Keratinocyte (primary cell): ENCODE data around the gene EXD3. TPM values are rescaled to one million over a fixed set of nuclear protein-coding genes. Genes with fewer than 3 reads are reported as not detected.

Experiments
- DNase-seq: peaks from one replicate; pipeline ENCODE4 v3.0.0-alpha.2; 2011; ENCODE audit warnings: low read depth, missing footprints, low spot score
- FAIRE-seq: peaks from 2 replicates; lab custom pipeline; 2011; peaks lifted over from hg19 to GRCh38; lab: Jason Lieb, UNC
- H2AFZ ChIP-seq: 2 replicates; pipeline ENCODE4 v1.6.0; 2012; ENCODE audit warnings: low read length, control low read depth, inconsistent platforms; ENCODE audit not compliant: control insufficient read depth
- H3K27ac ChIP-seq: 2 replicates; pipeline ENCODE4 v1.5.1; 2011; ENCODE audit warnings: low read length; ENCODE audit not compliant: control insufficient read depth, insufficient read depth
- H3K27me3 ChIP-seq: 3 replicates; pipeline ENCODE4 v1.6.0; 2011; ENCODE audit warnings: low read length; ENCODE audit not compliant: control insufficient read depth, insufficient read depth; ENCODE audit errors: extremely low read depth
- H3K36me3 ChIP-seq, 2 experiments: 2 replicates in 1 of 2; 3 replicates in 1 of 2; pipeline ENCODE4 v1.5.1; 2011; ENCODE audit warnings: low read length in 2 of 2, mild to moderate bottlenecking in 1 of 2; ENCODE audit not compliant: control insufficient read depth in 2 of 2, insufficient read depth in 2 of 2; ENCODE audit errors: extremely low read depth in 1 of 2
- H3K4me1 ChIP-seq: 3 replicates; pipeline ENCODE4 v1.5.1; 2011; ENCODE audit warnings: low read length; ENCODE audit not compliant: control insufficient read depth, insufficient read depth; ENCODE audit errors: extremely low read depth
- H3K4me2 ChIP-seq: 3 replicates; pipeline ENCODE4 v1.6.0; 2011; ENCODE audit warnings: low read depth, low read length; ENCODE audit not compliant: control insufficient read depth, insufficient read depth; ENCODE audit errors: extremely low read depth
- H3K4me3 ChIP-seq, 3 experiments: fragments of 200-600 bp in 1 of 3; sonication (generic) in 1 of 3; 2 replicates in 2 of 3; 3 replicates in 1 of 3; pipeline ENCODE4 v1.5.1; 2011 to 2016; ENCODE audit warnings: low read length in 3 of 3, mild to moderate bottlenecking in 3 of 3, control low read depth in 2 of 3, inconsistent platforms in 1 of 3, low read depth in 1 of 3, mixed read lengths in 1 of 3, mixed run types in 1 of 3, moderate library complexity in 1 of 3; ENCODE audit not compliant: control insufficient read depth in 2 of 3, insufficient read depth in 2 of 3; ENCODE audit errors: extremely low read depth in 1 of 3
- H3K79me2 ChIP-seq: 2 replicates; pipeline ENCODE4 v1.6.0; 2012; ENCODE audit warnings: low read length; ENCODE audit not compliant: control insufficient read depth, insufficient read depth
- H3K9ac ChIP-seq: 3 replicates; pipeline ENCODE4 v1.6.0; 2011; ENCODE audit warnings: low read length; ENCODE audit not compliant: control insufficient read depth, insufficient read depth; ENCODE audit errors: extremely low read depth
- H3K9me1 ChIP-seq: 3 replicates; pipeline ENCODE4 v1.6.0; 2011; ENCODE audit warnings: low read length; ENCODE audit not compliant: control insufficient read depth, insufficient read depth; ENCODE audit errors: extremely low read depth
- H3K9me3 ChIP-seq: 2 replicates; pipeline ENCODE4 v1.5.1; 2012; ENCODE audit warnings: low read depth, low read length; ENCODE audit not compliant: control insufficient read depth
- H4K20me1 ChIP-seq: 3 replicates; pipeline ENCODE4 v1.6.0; 2011; ENCODE audit warnings: low read length; ENCODE audit not compliant: control insufficient read depth, insufficient read depth; ENCODE audit errors: extremely low read depth
- CTCF ChIP-seq, 3 experiments: IDR thresholded peaks in 1 of 3; conservative IDR thresholded peaks in 1 of 3; optimal IDR thresholded peaks in 1 of 3; 2 replicates in 2 of 3; 3 replicates in 1 of 3; pipeline versions ENCODE3 to v1.5.1; 2011; ENCODE audit warnings: low read length in 3 of 3, mild to moderate bottlenecking in 3 of 3, moderate library complexity in 2 of 3, control low read depth in 1 of 3, inconsistent platforms in 1 of 3; ENCODE audit not compliant: insufficient read depth in 2 of 3; ENCODE audit errors: extremely low read depth in 1 of 3
- EZH2 ChIP-seq: IDR thresholded peaks from one replicate; pipeline ENCODE4 v1.6.1; 2012; ENCODE audit warnings: inconsistent platforms, mild to moderate bottlenecking, low read length, moderate library complexity
- dilution Hi-C: fragments of 300-500 bp; cut with MboI; formaldehyde crosslinking; loops from one replicate; pipeline ENCODE4 v1.7.0; 2020; ENCODE audit warnings: low sequenced_read_pairs; ENCODE audit not compliant: extremely low pct_ligation_motif_present
- polyA plus RNA-seq, 5 experiments: library from polyadenylated mRNA; depleted of rRNA in 3 of 5; stranded (reverse) in 3 of 5; stranded (forward) in 1 of 5; unstranded in 1 of 5; fragments of >200 nt; gene quantifications; 1 replicate in 1 of 5; 2 replicates in 3 of 5; 3 replicates in 1 of 5; pipeline versions ENCODE4 v1.2.1 to v1.2.3, GENCODE V29; 2011 to 2012; ENCODE audit warnings: missing spikeins in 2 of 5, low read depth in 1 of 5, low replicate concordance in 1 of 5

The EXD3 gene
- polyA plus RNA-seq, 1 donor (not counting 4 experiments of a cell fraction or from before 2014, with no cell fraction given): 1.5 TPM

GRCh38 chr9:137266162-137266527 is 156.8 kb downstream of the EXD3 start:
- FAIRE-seq: no peak
- H3K36me3 ChIP-seq: peaks cover 32 to 34% of the 10 kb centered on the region in 2 experiments
- no peak for DNase-seq

GRCh38 chr9:137265496-137266161 is 157.3 kb downstream of the EXD3 start:
- Histone ChIP-seq H3K4me1 (no peaks in the 10 kb centered on the region), H3K36me3 (peaks cover 26 to 34% of the 10 kb centered on the region in 2 experiments), H3K4me3 (no peak overlapping the region), H3K9me3 (no peaks in the 10 kb centered on the region), H3K79me2 (peaks cover 4% of the 10 kb centered on the region), H3K27ac (no peak overlapping the region), H3K4me2 (no peak overlapping the region), H3K9me1 (no peaks in the 10 kb centered on the region), H3K9ac (no peak overlapping the region), H4K20me1 (peaks cover 6% of the 10 kb centered on the region), H3K27me3 (no peaks in the 10 kb centered on the region), H2AFZ (no peak overlapping the region)
- FAIRE-seq (no peak), DNase-seq (no peak)
- TF ChIP-seq EZH2: no peak
- TF ChIP-seq CTCF (optimal IDR thresholded peaks at IDR 0.05 in 1 of 3, IDR thresholded peaks at IDR 0.05 in 1 of 3, conservative IDR thresholded peaks at IDR 0.05 in 1 of 3; ENCODE audit: extremely low read depth in 1 of 3, insufficient read depth in 2 of 3, low read length in 3 of 3): no peak
- dilution Hi-C loops: no loop called here

More at GRCh38 chr9:137266162-137266527, 156.8 kb downstream of the EXD3 start:
- Histone ChIP-seq H3K4me1 (no peaks in the 10 kb centered on the region), H3K4me3 (no peak overlapping the region), H3K9me3 (no peaks in the 10 kb centered on the region), H3K4me2 (no peak overlapping the region), H2AFZ (no peak overlapping the region), H3K79me2 (peaks cover 4% of the 10 kb centered on the region), H3K27ac (no peak overlapping the region), H3K9ac (no peak overlapping the region), H3K9me1 (no peaks in the 10 kb centered on the region), H3K27me3 (no peaks in the 10 kb centered on the region), H4K20me1 (peaks cover 6% of the 10 kb centered on the region)
- dilution Hi-C loops: no loop called here
- no peak for TF ChIP-seq EZH2
- TF ChIP-seq CTCF (optimal IDR thresholded peaks at IDR 0.05 in 1 of 3, IDR thresholded peaks at IDR 0.05 in 1 of 3, conservative IDR thresholded peaks at IDR 0.05 in 1 of 3; ENCODE audit: extremely low read depth in 1 of 3, insufficient read depth in 2 of 3, low read length in 3 of 3): no peak
